ENCODE measurements around the gene EVX2. TPM values are rescaled to one million over a fixed set of nuclear protein-coding genes. Genes with fewer than 3 reads are reported as not detected.

The EVX2 gene
- total and polyA plus RNA-seq, 2 of the 13 experiments (the other 11 are each of a cell fraction or from before 2014, with no cell fraction given) = not detected

- no peak overlapping the region for H2AFZ ChIP-seq (ENCODE audit: low read length)
- 16% methylated on average over 32 of the region's 46 CpGs for WGBS (ENCODE audit: low lambda C conversion rate)
- peak; percentile 15 for FAIRE-seq
- intact Hi-C loops (cut with micrococcal nuclease; ENCODE audit: unreplicated experiment) = loop anchor here (1.0 kb wide), 1 partner anchor 396 kb away; no protein-coding TSS in a partner anchor
- peaks cover 25% of the 10 kb centered on the region for H3K4me1 ChIP-seq (ENCODE audit: insufficient read depth, low read length)
- no TSS peak for BruUV-seq (replicated peaks)
- peak; percentile 31 for DNase-seq (ENCODE audit: low spot score)
- peak overlapping the region; percentile 56 for H3K4me2 ChIP-seq (ENCODE audit: low read depth, low read length)
- CTCF ChIA-PET (ENCODE audit: low intra/inter-chr PET ratio, low total read pairs) = interaction anchor here (0.7 to 2.1 kb wide), 5 partner anchors 122 to 720 kb away, joined by 3 to 26 read pairs (median 4); no protein-coding TSS in a partner anchor
- no peak overlapping the region for H3K27ac ChIP-seq (ENCODE audit: extremely low read length, insufficient read depth, low read length)
- ATAC-seq = peak; percentile 48
- H3K36me3 ChIP-seq (replicated peaks in 1 of 2; ENCODE audit: control insufficient read depth in 1 of 2, insufficient read depth in 2 of 2, low read length in 2 of 2) = no peaks in the 10 kb centered on the region
- H4K20me1 ChIP-seq (ENCODE audit: insufficient read depth, low read length) = no peaks in the 10 kb centered on the region
- in situ Hi-C loops (cut with HindIII; ENCODE audit: extremely low pct_ligation_motif_present, low pct_unique_long_range_greater_than_20kb) = no loop called here
- peaks cover 14 to 93% of the 10 kb centered on the region in 2 experiments; a peak in 4 of 5 replicates for H3K27me3 ChIP-seq (ENCODE audit: control insufficient read depth in 1 of 2, insufficient read depth in 2 of 2, low read length in 2 of 2)
- H3K9me3 ChIP-seq (ENCODE audit: low read length) = no peaks in the 10 kb centered on the region
- H3K4me3 ChIP-seq (replicated peaks in 1 of 3; ENCODE audit: insufficient read depth in 1 of 3, low read depth in 2 of 3, low read length in 3 of 3) = peak overlapping the region in 2 of 3 experiments; percentile 6 to 41; a peak in 1 of 6 replicates
- no peaks in the 10 kb centered on the region for H3K79me2 ChIP-seq (ENCODE audit: insufficient read depth, low read length)
- POLR2A ChIA-PET = no interaction called here
- H3K9ac ChIP-seq (ENCODE audit: insufficient read depth, low read depth, low read length) = no peak overlapping the region
- TF ChIP-seq ZNF550 (CRISPR knock-in tag; IDR thresholded peaks at IDR 0.05; ENCODE audit: borderline replicate concordance) (no peak), ZFP82 (CRISPR knock-in tag; IDR thresholded peaks at IDR 0.05; ENCODE audit: borderline replicate concordance) (no peak), SRSF4 (IDR thresholded peaks at IDR 0.05; ENCODE audit: low read depth, low read length, poor library complexity, severe bottlenecking) (no peak), NFRKB (IDR thresholded peaks at IDR 0.05) (no peak), ZBTB4 (CRISPR knock-in tag; IDR thresholded peaks at IDR 0.05; ENCODE audit: borderline replicate concordance) (no peak), HHEX (CRISPR knock-in tag; IDR thresholded peaks at IDR 0.05) (no peak), ZNF281 (CRISPR knock-in tag; IDR thresholded peaks at IDR 0.05; ENCODE audit: borderline replicate concordance) (no peak), REL (CRISPR knock-in tag; conservative IDR thresholded peaks at IDR 0.05) (0 out of 2 replicates have a peak, but pooled peaks have one; percentile 32), BRF2 (CRISPR knock-in tag; IDR thresholded peaks at IDR 0.05) (no peak), ZNF513 (CRISPR knock-in tag; conservative IDR thresholded peaks at IDR 0.05) (no peak)
Observed at GRCh38 chr2:176085861-176086771, 2.4 kb upstream of the EVX2 start.

Measured in HepG2 (cell line).